Muscle of leg (tissue), 11 donors: ENCODE measurements around the gene NRG2. TPM values are rescaled to one million over a fixed set of nuclear protein-coding genes. Genes with fewer than 3 reads are reported as not detected.

Source experiments
- DNase-seq: peaks from one replicate; pipeline ENCODE4 v3.0.0; 2013
- H3K27ac ChIP-seq: one replicate; pipeline ENCODE4 v1.5.1; 2013; ENCODE audit warnings: mild to moderate bottlenecking, low read length, control low read depth
- H3K27me3 ChIP-seq: one replicate; pipeline ENCODE4 v1.6.1; 2013; ENCODE audit warnings: low read length; ENCODE audit not compliant: control insufficient read depth, insufficient read depth
- H3K36me3 ChIP-seq: one replicate; pipeline ENCODE4 v1.6.1; 2013; ENCODE audit warnings: low read length; ENCODE audit not compliant: control insufficient read depth, insufficient read depth
- H3K4me1 ChIP-seq: one replicate; pipeline ENCODE4 v1.6.1; 2013; ENCODE audit warnings: low read length; ENCODE audit not compliant: control insufficient read depth, insufficient read depth
- H3K4me3 ChIP-seq: one replicate; pipeline ENCODE4 v1.5.1; 2013; ENCODE audit warnings: low read length, control low read depth
- H3K9me3 ChIP-seq: replicated peaks from 2 replicates; pipeline ENCODE4 v1.6.1; 2013; ENCODE audit warnings: low read depth, low read length; ENCODE audit not compliant: control insufficient read depth
- WGBS: methylation state at CpG from one replicate; pipeline ENCODE4 v1.1.5; 2013; ENCODE audit warnings: missing lambda C conversion rate; ENCODE audit not compliant: insufficient coverage; 5-methylcytosine and 5-hydroxymethylcytosine counted together
- polyA plus RNA-seq, 8 donors: library from polyadenylated mRNA; unstranded; fragments of 120-200 nt; gene quantifications; one replicate each; pipeline versions ENCODE4 v1.2.1 to v1.2.3, GENCODE V29; 2013; ENCODE audit warnings: inconsistent platforms in 1 of 8, low replicate concordance in 1 of 8; ENCODE audit not compliant: insufficient read length in 8 of 8, insufficient read depth in 1 of 8
- total RNA-seq: library from RNA; stranded (reverse); fragments of 120-200 nt; gene quantifications from one replicate; pipeline ENCODE4 v1.2.4, GENCODE V29; 2013

Gene NRG2
- total and polyA plus RNA-seq, 9 donors, result 0.82 to 2.8 (median 1.5) TPM

GRCh38 chr5:139847091-139847490 lies 196.0 kb downstream of the NRG2 start:
- Histone ChIP-seq H3K4me3 (no peak overlapping the region), H3K4me1 (peaks cover 4% of the 10 kb centered on the region), H3K9me3 (no peaks in the 10 kb centered on the region), H3K27me3 (peaks cover 37% of the 10 kb centered on the region), H3K36me3 (no peaks in the 10 kb centered on the region), H3K27ac (no peak overlapping the region)
- 41% methylated on average over 6 of the region's 10 CpGs for WGBS
- no peak for DNase-seq

GRCh38 chr5:139845846-139846681 lies 197.0 kb downstream of the NRG2 start:
- no peak overlapping the region for H3K4me3 ChIP-seq
- no peak overlapping the region for H3K27ac ChIP-seq
- no peak for DNase-seq
- 59% methylated on average over 9 of the region's 18 CpGs for WGBS
- no peaks in the 10 kb centered on the region for H3K36me3 ChIP-seq
- peaks cover 37% of the 10 kb centered on the region for H3K27me3 ChIP-seq
- H3K4me1 ChIP-seq, result peaks cover 4% of the 10 kb centered on the region
- no peaks in the 10 kb centered on the region for H3K9me3 ChIP-seq

- peak; percentile 57 for DNase-seq
- Histone ChIP-seq H3K9me3 (no peaks in the 10 kb centered on the region), H3K27ac (no peak overlapping the region), H3K4me3 (no peak overlapping the region), H3K27me3 (peaks cover 37% of the 10 kb centered on the region), H3K4me1 (peaks cover 2% of the 10 kb centered on the region), H3K36me3 (no peaks in the 10 kb centered on the region)
- WGBS, result 47% methylated on average over 13 of the region's 18 CpGs
Measured at GRCh38 chr5:139844472-139845145, 198.5 kb downstream of the NRG2 start.

GRCh38 chr5:139843991-139844390 lies 199.1 kb downstream of the NRG2 start:
- Histone ChIP-seq H3K9me3 (no peaks in the 10 kb centered on the region), H3K4me3 (no peak overlapping the region), H3K27ac (no peak overlapping the region), H3K36me3 (no peaks in the 10 kb centered on the region), H3K4me1 (peaks cover 2% of the 10 kb centered on the region), H3K27me3 (peaks cover 35% of the 10 kb centered on the region)
- no peak for DNase-seq
- no CpG with 5 or more reads among the region's 5 CpGs for WGBS

DNA sequence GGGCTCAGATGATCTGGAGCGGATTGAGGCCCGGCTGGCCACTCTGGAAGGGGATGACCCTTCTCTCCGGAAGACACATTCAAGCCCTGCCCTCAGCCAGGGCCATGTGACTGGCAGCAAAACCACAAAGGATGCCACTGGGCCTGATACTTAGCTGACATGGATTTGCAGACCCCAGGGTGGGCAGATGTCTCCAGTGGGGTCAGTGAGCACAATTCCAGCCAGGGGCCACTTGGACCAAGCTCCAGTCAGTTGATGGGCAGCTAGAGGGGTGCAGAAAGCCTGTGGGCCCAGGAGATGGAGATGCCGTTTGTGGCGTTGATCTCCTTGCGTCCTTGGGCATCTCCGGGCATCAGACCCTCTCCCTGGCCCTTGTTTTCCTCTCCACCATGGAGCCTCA lies 200.8 kb downstream of the NRG2 start:
- H3K9me3 ChIP-seq, result no peaks in the 10 kb centered on the region

DNA sequence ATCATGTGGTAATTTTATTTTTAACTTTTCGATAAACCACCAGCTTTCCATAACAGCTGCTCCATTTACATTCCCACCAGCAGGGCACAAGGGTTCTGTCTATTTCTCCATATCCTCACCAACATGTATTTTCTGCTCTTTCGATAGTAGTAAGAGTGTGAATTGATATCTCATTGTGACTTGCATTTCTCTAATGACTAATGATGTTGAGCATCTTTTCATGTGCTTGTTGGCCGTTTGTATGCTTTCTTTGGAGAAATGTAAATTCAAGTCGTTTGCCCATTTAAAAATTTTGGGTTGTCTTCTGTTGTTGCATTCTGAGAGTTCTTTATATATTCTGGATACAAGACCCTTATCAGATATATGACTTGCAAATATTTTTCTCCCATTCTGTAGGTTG lies 201.6 kb downstream of the NRG2 start:
- no peaks in the 10 kb centered on the region for H3K36me3 ChIP-seq
- peaks cover 24% of the 10 kb centered on the region for H3K27me3 ChIP-seq
- no peak overlapping the region for H3K4me3 ChIP-seq
- no CpG with 5 or more reads among the region's 4 CpGs for WGBS
- no peak for DNase-seq
- no peaks in the 10 kb centered on the region for H3K9me3 ChIP-seq
- no peak overlapping the region for H3K27ac ChIP-seq
- H3K4me1 ChIP-seq, result no peaks in the 10 kb centered on the region

More for the DNA sequence above, 200.8 kb downstream of the NRG2 start:
- Histone ChIP-seq H3K36me3 (no peaks in the 10 kb centered on the region), H3K4me3 (no peak overlapping the region), H3K27me3 (peaks cover 31% of the 10 kb centered on the region), H3K27ac (no peak overlapping the region), H3K4me1 (peaks cover 2% of the 10 kb centered on the region)
- 83% methylated on average over 5 of the region's 7 CpGs for WGBS
- DNase-seq, result no peak

DNA sequence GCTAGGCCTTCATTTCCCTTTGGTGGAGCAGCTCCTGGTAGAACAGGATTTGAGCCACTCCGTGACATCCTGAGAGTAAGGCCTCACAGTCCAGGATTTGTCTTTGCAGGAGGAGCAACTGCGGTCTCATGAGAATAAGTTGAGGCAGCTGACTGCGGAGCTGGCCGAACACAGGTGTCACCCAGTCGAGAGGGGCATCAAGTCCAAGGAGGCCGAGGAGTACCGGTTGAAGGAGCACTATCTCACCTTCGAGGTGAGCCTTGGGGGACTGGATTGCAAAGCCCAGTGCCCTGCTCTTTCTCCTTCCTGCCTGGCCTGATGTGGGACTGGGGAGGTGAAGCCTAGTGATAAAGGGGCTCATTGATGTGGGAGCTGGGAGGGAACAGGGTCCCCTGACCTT lies 203.2 kb downstream of the NRG2 start:
- Histone ChIP-seq H3K4me1 (no peaks in the 10 kb centered on the region), H3K4me3 (no peak overlapping the region), H3K9me3 (no peaks in the 10 kb centered on the region), H3K36me3 (no peaks in the 10 kb centered on the region), H3K27ac (no peak overlapping the region), H3K27me3 (peaks cover 12% of the 10 kb centered on the region)
- WGBS, result 83% methylated on average over 7 of the region's 8 CpGs
- DNase-seq, result no peak

DNA sequence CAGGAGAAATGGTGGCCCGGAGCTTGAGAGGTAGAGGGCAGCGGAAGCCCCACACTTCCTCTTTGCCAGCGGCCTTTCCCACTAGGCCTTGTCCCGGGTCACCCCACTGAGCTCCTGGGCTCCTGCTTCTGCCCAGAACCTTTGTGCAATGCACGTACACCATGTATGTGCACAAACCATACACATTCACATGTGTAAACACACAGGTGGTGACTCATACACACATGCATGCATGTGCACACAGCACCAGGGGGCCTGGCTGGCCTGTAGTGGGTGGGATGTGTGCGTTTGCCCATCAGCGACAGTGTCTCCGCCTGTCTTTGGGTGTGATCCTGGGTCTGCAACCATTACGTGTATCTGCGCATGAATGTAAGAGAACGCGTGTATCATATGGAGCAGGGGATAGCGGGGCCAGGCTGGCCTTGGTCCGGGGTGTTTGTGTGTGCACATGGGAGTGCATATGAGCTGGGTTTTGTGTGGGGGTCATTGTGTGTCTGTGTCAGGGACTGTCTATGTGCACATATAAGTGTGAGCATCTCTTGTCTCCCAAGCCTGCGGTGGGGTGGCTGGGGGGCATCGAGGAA lies 203.8 kb downstream of the NRG2 start:
- Histone ChIP-seq H3K27ac (no peak overlapping the region), H3K4me1 (no peaks in the 10 kb centered on the region), H3K36me3 (no peaks in the 10 kb centered on the region), H3K27me3 (peaks cover 8% of the 10 kb centered on the region), H3K9me3 (no peaks in the 10 kb centered on the region), H3K4me3 (no peak overlapping the region)
- DNase-seq, result no peak
- 89% methylated on average over 12 of the region's 16 CpGs for WGBS

DNA sequence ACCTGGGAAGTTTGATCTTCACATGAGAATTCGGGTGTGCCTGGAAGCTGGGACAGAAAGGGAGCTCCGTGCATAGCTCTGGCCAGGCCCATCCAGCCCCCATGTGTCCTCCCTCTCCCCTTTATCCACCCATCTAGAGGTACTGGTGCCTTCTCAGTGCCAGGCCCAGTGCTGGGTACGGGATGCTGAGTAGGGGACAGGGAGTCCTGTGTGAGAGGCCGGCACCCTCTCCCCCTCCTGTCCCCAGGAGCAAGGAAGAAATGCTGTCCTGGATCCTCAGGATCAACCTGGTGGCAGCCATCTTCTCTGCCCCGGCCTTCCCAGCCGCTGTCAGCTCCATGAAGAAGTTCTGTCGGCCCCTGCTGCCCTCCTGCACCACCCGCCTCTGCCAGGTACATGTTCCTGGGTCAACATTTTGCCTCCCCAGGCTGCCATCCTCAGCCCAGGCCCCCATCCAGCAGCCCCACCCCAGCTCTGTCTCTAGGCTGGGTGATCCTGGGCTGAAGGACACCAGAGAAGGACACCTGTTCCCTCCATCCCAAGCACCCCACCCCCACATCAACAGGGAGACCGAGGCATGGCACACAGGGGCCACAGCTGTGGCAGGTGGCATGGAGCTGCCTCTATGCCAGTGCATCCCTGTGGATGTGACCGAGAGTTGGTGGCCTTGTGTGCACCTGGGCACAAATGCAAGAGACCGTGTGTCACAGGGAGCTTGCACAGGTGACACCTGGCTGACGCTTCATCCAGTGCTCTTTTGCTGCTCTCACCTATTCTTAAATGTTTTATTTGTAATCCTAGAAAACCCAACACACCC lies 204.5 kb downstream of the NRG2 start:
- Histone ChIP-seq H3K4me1 (no peaks in the 10 kb centered on the region), H3K27me3 (peaks cover 8% of the 10 kb centered on the region), H3K4me3 (no peak overlapping the region), H3K9me3 (no peaks in the 10 kb centered on the region), H3K36me3 (no peaks in the 10 kb centered on the region), H3K27ac (no peak overlapping the region)
- WGBS, result 75% methylated on average over 8 of the region's 12 CpGs
- no peak for DNase-seq
